H1 (cell line): ENCODE measurements around the gene C2CD4D. TPM values are rescaled to one million over a fixed set of nuclear protein-coding genes. Genes with fewer than 3 reads are reported as not detected.

Experiments
- BRCA1 ChIP-seq: IDR thresholded peaks from 2 replicates; pipeline ENCODE4 v1.6.1; 2012; ENCODE audit warnings: low read depth, low read length, improper control_type of control experiment
- MAFK ChIP-seq: IDR thresholded peaks from 2 replicates; pipeline ENCODE4 v1.6.1; 2012; ENCODE audit warnings: low read depth, mild to moderate bottlenecking, improper control_type of control experiment, low read length
- NRF1 ChIP-seq: IDR thresholded peaks from 2 replicates; pipeline ENCODE4 v1.6.1; 2011; ENCODE audit warnings: mild to moderate bottlenecking, low read depth, low read length, improper control_type of control experiment
- TAF1 ChIP-seq: IDR thresholded peaks from 2 replicates; pipeline ENCODE4 v1.6.1; 2011; ENCODE audit warnings: mild to moderate bottlenecking, low read depth, low read length
- TAF7 ChIP-seq: optimal IDR thresholded peaks from 2 replicates; pipeline ENCODE3; 2011; ENCODE audit warnings: low read depth, mild to moderate bottlenecking, inconsistent platforms, low read length, moderate library complexity, borderline replicate concordance
- polyA plus RNA-seq, 7 experiments: library from polyadenylated mRNA; depleted of rRNA in 3 of 7; stranded (reverse) in 5 of 7; unstranded in 2 of 7; fragments of >200 nt in 5 of 7; fragments of 200-250 nt in 2 of 7; gene quantifications; 1 replicate in 5 of 7; 2 replicates in 1 of 7; 4 replicates in 1 of 7; pipeline versions ENCODE4 v1.2.1 to v1.2.3, GENCODE V29; 2011 to 2013; ENCODE audit warnings: missing spikeins in 2 of 7, mixed read lengths in 2 of 7
- total RNA-seq: library from RNA; stranded (reverse); fragmentation: NEBNext Ultra II Directional; extraction: Animal tissue kit (Norgen Biotek cat#: 25700); gene quantifications from 2 replicates; pipeline ENCODE4 v1.2.1, GENCODE V29; 2021
- TF ChIP-seq, protein P1 (sequence below), 3 experiments: IDR thresholded peaks; 1 replicate in 2 of 3; 2 replicates in 1 of 3; pipeline versions ENCODE4 v1.5.1 to v1.6.1; 2011; ENCODE audit warnings: low read length in 3 of 3, mild to moderate bottlenecking in 3 of 3, inconsistent platforms in 2 of 3, low read depth in 1 of 3, moderate library complexity in 1 of 3; ENCODE audit not compliant: insufficient read depth in 1 of 3; ENCODE audit errors: control extremely low read depth in 1 of 3

Gene C2CD4D
- total and polyA plus RNA-seq, 2 of the 8 experiments (the other 6 are each of a cell fraction or from before 2014, with no cell fraction given): 0.41 to 0.71 TPM

DNA sequence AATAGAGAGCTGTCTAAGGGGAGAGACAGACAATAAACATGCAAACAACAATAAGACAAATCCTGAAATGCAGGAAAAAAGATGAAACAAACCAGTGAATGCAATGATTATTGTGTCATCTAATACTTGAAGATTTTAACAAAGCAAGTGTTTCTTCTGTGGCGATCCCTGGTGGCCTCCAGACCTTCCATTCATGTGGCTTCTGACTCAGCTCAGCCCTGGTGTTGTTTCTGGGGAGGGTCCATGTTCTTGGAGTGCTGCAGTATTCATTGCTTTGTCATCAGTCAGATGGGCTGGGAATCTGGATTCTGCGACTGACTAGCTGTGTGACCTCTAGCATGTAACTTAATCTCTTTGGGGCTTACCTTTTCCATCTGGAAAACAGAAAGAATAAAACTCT lies 1.5 kb upstream of the C2CD4D start (continued):
- TF ChIP-seq TAF7: no peak
- TF ChIP-seq MAFK: no peak
- TF ChIP-seq BRCA1: no peak
- TF ChIP-seq NRF1: no peak
- no peak for TF ChIP-seq TAF1
- TF ChIP-seq, protein P1, sequence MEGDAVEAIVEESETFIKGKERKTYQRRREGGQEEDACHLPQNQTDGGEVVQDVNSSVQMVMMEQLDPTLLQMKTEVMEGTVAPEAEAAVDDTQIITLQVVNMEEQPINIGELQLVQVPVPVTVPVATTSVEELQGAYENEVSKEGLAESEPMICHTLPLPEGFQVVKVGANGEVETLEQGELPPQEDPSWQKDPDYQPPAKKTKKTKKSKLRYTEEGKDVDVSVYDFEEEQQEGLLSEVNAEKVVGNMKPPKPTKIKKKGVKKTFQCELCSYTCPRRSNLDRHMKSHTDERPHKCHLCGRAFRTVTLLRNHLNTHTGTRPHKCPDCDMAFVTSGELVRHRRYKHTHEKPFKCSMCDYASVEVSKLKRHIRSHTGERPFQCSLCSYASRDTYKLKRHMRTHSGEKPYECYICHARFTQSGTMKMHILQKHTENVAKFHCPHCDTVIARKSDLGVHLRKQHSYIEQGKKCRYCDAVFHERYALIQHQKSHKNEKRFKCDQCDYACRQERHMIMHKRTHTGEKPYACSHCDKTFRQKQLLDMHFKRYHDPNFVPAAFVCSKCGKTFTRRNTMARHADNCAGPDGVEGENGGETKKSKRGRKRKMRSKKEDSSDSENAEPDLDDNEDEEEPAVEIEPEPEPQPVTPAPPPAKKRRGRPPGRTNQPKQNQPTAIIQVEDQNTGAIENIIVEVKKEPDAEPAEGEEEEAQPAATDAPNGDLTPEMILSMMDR (IDR thresholded peaks at IDR 0.05; ENCODE audit: control extremely low read depth in 1 of 3, insufficient read depth in 1 of 3, low read depth in 1 of 3, low read length in 3 of 3): no peak
